Measurements from ENCODE around the gene PDZD7. TPM values are rescaled to one million over a fixed set of nuclear protein-coding genes. Genes with fewer than 3 reads are reported as not detected.

The PDZD7 gene
- total and polyA plus RNA-seq, 4 donors: 0.09 to 1.3 (median 0.55) TPM

- H3K9me3 ChIP-seq (ENCODE audit: control insufficient read depth in 4 of 4, insufficient read depth in 3 of 4, low read length in 3 of 4): no peaks in the 10 kb centered on the region
- no peak overlapping the region for H3K9ac ChIP-seq (ENCODE audit: insufficient read depth in 1 of 2, low read length in 2 of 2)
- peaks cover 0 to 16% (median 7%) of the 10 kb centered on the region in 5 donors for H3K4me1 ChIP-seq (ENCODE audit: control insufficient read depth in 5 of 5, insufficient read depth in 5 of 5, low read length in 5 of 5)
- 82 to 89% methylated on average over 13 of the region's 13 CpGs for WGBS, 2 donors
- H3K27me3 ChIP-seq (ENCODE audit: control insufficient read depth in 3 of 3, insufficient read depth in 3 of 3, low read length in 2 of 3): no peaks in the 10 kb centered on the region
- H3K36me3 ChIP-seq (ENCODE audit: control insufficient read depth in 4 of 4, insufficient read depth in 4 of 4, low read length in 4 of 4): peaks cover 0 to 5% (median 1%) of the 10 kb centered on the region in 4 donors
- no peak overlapping the region for H3K27ac ChIP-seq (ENCODE audit: low read depth in 1 of 2, low read length in 1 of 2)
- H3K4me3 ChIP-seq: no peak overlapping the region
- DNase-seq: no peak
- ATAC-seq (ENCODE audit: insufficient read depth, low FRiP score): no peak
- TF ChIP-seq CTCF (IDR thresholded peaks at IDR 0.05; ENCODE audit: control extremely low read depth, extremely low read depth): no peak
These were observed 58.6 kb downstream of the PDZD7 start for GRCh38 chr10:100972115-100972903.

GRCh38 chr10:100970914-100971811 lies 59.8 kb downstream of the PDZD7 start:
- Histone ChIP-seq H3K4me3 (no peak overlapping the region), H3K36me3 (ENCODE audit: control insufficient read depth in 4 of 4, insufficient read depth in 4 of 4, low read length in 4 of 4) (peaks cover 0 to 10% (median under 1%) of the 10 kb centered on the region in 4 donors), H3K9ac (ENCODE audit: insufficient read depth in 1 of 2, low read length in 2 of 2) (no peak overlapping the region), H3K27ac (ENCODE audit: low read depth in 1 of 2, low read length in 1 of 2) (no peak overlapping the region), H3K4me1 (ENCODE audit: control insufficient read depth in 5 of 5, insufficient read depth in 5 of 5, low read length in 5 of 5) (peaks cover 0 to 16% (median 7%) of the 10 kb centered on the region in 5 donors), H3K27me3 (ENCODE audit: control insufficient read depth in 3 of 3, insufficient read depth in 3 of 3, low read length in 2 of 3) (no peaks in the 10 kb centered on the region), H3K9me3 (ENCODE audit: control insufficient read depth in 4 of 4, insufficient read depth in 3 of 4, low read length in 3 of 4) (no peaks in the 10 kb centered on the region)
- no peak for DNase-seq
- peak; percentile 52 for ATAC-seq (ENCODE audit: insufficient read depth, low FRiP score)
- TF ChIP-seq CTCF (IDR thresholded peaks at IDR 0.05; ENCODE audit: control extremely low read depth, extremely low read depth): no peak
- 64 to 87% methylated on average over 4 of the region's 4 CpGs for WGBS, 2 donors

- Histone ChIP-seq H3K9me3 (ENCODE audit: control insufficient read depth in 4 of 4, insufficient read depth in 3 of 4, low read length in 3 of 4) (no peaks in the 10 kb centered on the region), H3K36me3 (ENCODE audit: control insufficient read depth in 4 of 4, insufficient read depth in 4 of 4, low read length in 4 of 4) (peaks cover 0 to 17% (median 6%) of the 10 kb centered on the region in 4 donors), H3K4me3 (peak overlapping the region; percentile 25), H3K4me1 (ENCODE audit: control insufficient read depth in 5 of 5, insufficient read depth in 5 of 5, low read length in 5 of 5) (peaks cover 0 to 16% (median 7%) of the 10 kb centered on the region in 5 donors), H3K27ac (ENCODE audit: low read depth in 1 of 2, low read length in 1 of 2) (no peak overlapping the region), H3K9ac (ENCODE audit: insufficient read depth in 1 of 2, low read length in 2 of 2) (no peak overlapping the region), H3K27me3 (ENCODE audit: control insufficient read depth in 3 of 3, insufficient read depth in 3 of 3, low read length in 2 of 3) (no peaks in the 10 kb centered on the region)
- WGBS, 2 donors: 41 to 42% methylated on average over 13 of the region's 13 CpGs
- peak in 1 of 3 donors; percentile 16 for DNase-seq
- no peak for TF ChIP-seq CTCF (IDR thresholded peaks at IDR 0.05; ENCODE audit: control extremely low read depth, extremely low read depth)
- no peak for ATAC-seq (ENCODE audit: insufficient read depth, low FRiP score)
These were observed 60.6 kb downstream of the PDZD7 start for GRCh38 chr10:100970076-100970913.

All from lung (tissue), 12 donors.